Measurements from ENCODE around the gene CTF1.

DNA sequence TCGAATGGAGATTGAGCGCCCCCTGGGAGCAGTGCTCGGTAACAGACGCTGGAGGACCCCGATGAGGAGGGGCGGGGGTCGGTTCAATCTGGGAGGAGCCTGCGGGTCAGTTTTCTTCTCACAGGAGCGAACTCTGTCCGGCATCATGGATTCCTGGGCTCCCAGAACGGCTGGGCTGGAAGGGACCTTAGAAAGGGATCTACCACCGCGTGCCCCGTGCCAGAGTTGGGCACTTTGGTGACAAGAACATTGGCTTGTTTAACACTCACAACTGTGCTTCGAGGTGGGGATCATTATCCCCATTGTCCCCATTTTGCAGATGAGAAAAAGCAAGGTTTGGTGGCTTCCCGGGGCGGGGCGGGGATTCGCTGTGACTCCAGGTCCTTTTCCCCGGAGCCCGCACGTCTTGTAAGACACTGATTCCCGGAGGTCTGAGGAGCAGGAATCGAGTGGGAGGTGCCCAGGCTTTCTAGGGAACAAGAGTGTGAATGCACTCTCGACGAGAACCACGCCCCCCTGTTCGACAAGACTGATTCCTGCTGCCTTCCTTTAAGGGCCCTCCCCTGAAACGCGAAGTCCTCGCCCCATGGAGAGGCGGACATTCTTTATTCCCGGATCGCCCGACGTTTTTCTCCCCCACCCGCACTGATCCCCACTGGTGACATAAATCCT, 25.5 kb downstream of the CTF1 start:
- peak; percentile 89 for TF ChIP-seq CTCF (IDR thresholded peaks at IDR 0.05; ENCODE audit: low read depth, low read length, poor library complexity, severe bottlenecking)
- no peak for TF ChIP-seq EZH2phosphoT487 (IDR thresholded peaks at IDR 0.05; ENCODE audit: borderline replicate concordance, low read length)

Measured in DOHH2 (cell line).